WTC11 (cell line): ENCODE results near the gene GALNT7. TPM values are rescaled to one million over a fixed set of nuclear protein-coding genes. Genes with fewer than 3 reads are reported as not detected.

Experiments used
- ATAC-seq: fragments of 200-7000 bp; cut with Tn5 transposase; 2 replicates; pipeline ENCODE4 v1.10.0; 2021; ENCODE audit warnings: mild to moderate bottlenecking, moderate library complexity
- CTCF ChIA-PET: fragments of 300-600 bp; sonication (Branson Sonifier 250); formaldehyde crosslinking; loops from one replicate; lab custom pipeline; 2021; ENCODE audit warnings: antibody characterized with exemption; lab: Charles Lee
- POLR2A ChIA-PET: fragments of 350-600 bp; sonication (Branson Sonifier 250); formaldehyde crosslinking; loops from one replicate; lab custom pipeline; 2021; ENCODE audit warnings: antibody characterized with exemption; lab: Charles Lee
- DNase-seq: peaks from one replicate; pipeline ENCODE4 v3.0.0; 2021; ENCODE audit warnings: low spot score
- H3K27ac Mint-ChIP-seq: 2 replicates; pipeline ENCODE4 v1.8.0; 2021; ENCODE audit warnings: mixed read lengths
- H3K27me3 Mint-ChIP-seq: 2 replicates; pipeline ENCODE4 v1.8.0; 2021; ENCODE audit warnings: low read depth, mild to moderate bottlenecking, moderate library complexity, mixed read lengths
- H3K36me3 Mint-ChIP-seq: 2 replicates; pipeline ENCODE4 v1.8.0; 2021; ENCODE audit warnings: mixed read lengths
- H3K4me1 Mint-ChIP-seq: 2 replicates; pipeline ENCODE4 v1.8.0; 2022; ENCODE audit warnings: mixed read lengths
- H3K4me3 Mint-ChIP-seq: 2 replicates; pipeline ENCODE4 v1.8.0; 2021; ENCODE audit warnings: mild to moderate bottlenecking, moderate library complexity, mixed read lengths
- H3K9me3 Mint-ChIP-seq: 2 replicates; pipeline ENCODE4 v1.8.0; 2021; ENCODE audit warnings: mixed read lengths
- E2F4 ChIP-seq: sonication (generic); formaldehyde crosslinking; IDR thresholded peaks from 2 replicates; pipeline ENCODE4 v1.8.1; 2022; ENCODE audit warnings: low read depth, mild to moderate bottlenecking, moderate library complexity, missing genetic modification reagents, borderline replicate concordance
- FOXJ3 ChIP-seq: sonication (generic); formaldehyde crosslinking; IDR thresholded peaks from 2 replicates; pipeline ENCODE4 v1.9.0; 2021; ENCODE audit warnings: missing genetic modification reagents, mild to moderate bottlenecking, borderline replicate concordance
- GABPB1 ChIP-seq: sonication (generic); formaldehyde crosslinking; IDR thresholded peaks from 2 replicates; pipeline ENCODE4 v1.8.1; 2023; ENCODE audit warnings: mild to moderate bottlenecking, missing genetic modification reagents
- JUN ChIP-seq: sonication (generic); formaldehyde crosslinking; IDR thresholded peaks from 2 replicates; pipeline ENCODE4 v1.8.0; 2023; ENCODE audit warnings: mild to moderate bottlenecking, missing genetic modification reagents
- NFATC4 ChIP-seq: fragments of 250-450 bp; sonication (Bioruptor Pico); IDR thresholded peaks from 2 replicates; pipeline ENCODE4 v1.9.0; 2021; ENCODE audit warnings: mild to moderate bottlenecking
- PRDM15 ChIP-seq: sonication (generic); formaldehyde crosslinking; IDR thresholded peaks from 2 replicates; pipeline ENCODE4 v1.8.0; 2022; ENCODE audit warnings: missing genetic modification reagents
- PREB ChIP-seq: sonication (generic); formaldehyde crosslinking; IDR thresholded peaks from 2 replicates; pipeline ENCODE4 v1.8.1; 2022; ENCODE audit warnings: mild to moderate bottlenecking, missing genetic modification reagents, moderate library complexity, borderline replicate concordance
- SMAD4 ChIP-seq: sonication (generic); formaldehyde crosslinking; IDR thresholded peaks from 2 replicates; pipeline ENCODE4 v1.8.0; 2022; ENCODE audit warnings: mild to moderate bottlenecking, missing genetic modification reagents
- TCF7 ChIP-seq: sonication (generic); formaldehyde crosslinking; IDR thresholded peaks from 2 replicates; pipeline ENCODE4 v1.8.0; 2022; ENCODE audit warnings: mild to moderate bottlenecking, low read depth, missing genetic modification reagents, moderate library complexity
- USF2 ChIP-seq: sonication (generic); formaldehyde crosslinking; IDR thresholded peaks from 2 replicates; pipeline ENCODE4 v1.8.1; 2023; ENCODE audit warnings: mild to moderate bottlenecking, missing genetic modification reagents, moderate library complexity
- ZNF671 ChIP-seq: fragments of 250-450 bp; sonication (Bioruptor Pico); IDR thresholded peaks from 2 replicates; pipeline ENCODE4 v1.8.0; 2021; ENCODE audit warnings: mild to moderate bottlenecking
- ZSCAN18 ChIP-seq: fragments of 250-450 bp; sonication (Bioruptor Pico); IDR thresholded peaks from 2 replicates; pipeline ENCODE4 v2.1.2; 2022; ENCODE audit warnings: mild to moderate bottlenecking, moderate library complexity
- total RNA-seq: library from RNA; stranded (reverse); gene quantifications from 3 replicates; pipeline ENCODE4 v1.2.3, GENCODE V29; 2021
- TF ChIP-seq, protein P1 (sequence below): sonication (generic); formaldehyde crosslinking; IDR thresholded peaks from 2 replicates; pipeline ENCODE4 v1.8.0; 2022; ENCODE audit warnings: mild to moderate bottlenecking, missing genetic modification reagents
- TF ChIP-seq, protein P2 (sequence below): fragments of 250-450 bp; sonication (Bioruptor Pico); IDR thresholded peaks from 2 replicates; pipeline ENCODE4 v1.9.0; 2021; ENCODE audit warnings: mild to moderate bottlenecking, borderline replicate concordance
- TF ChIP-seq, protein P3 (sequence below): fragments of 250-450 bp; sonication (Bioruptor Pico); IDR thresholded peaks from 2 replicates; pipeline ENCODE4 v1.8.0; 2021; ENCODE audit warnings: mild to moderate bottlenecking

The GALNT7 gene
- total RNA-seq, 1 experiment from 2014 or later = 86.9 TPM

- ChIA-PET POLR2A (no interaction called here), CTCF (interaction anchor here (1.1 to 2.2 kb wide), 6 partner anchors 43 to 247 kb away, joined by 3 to 63 read pairs (median 18); partner anchors contain the start of gene GALNT7)
- TF ChIP-seq ZNF671 (CRISPR knock-in tag) = no peak
- TF ChIP-seq, protein P1, sequence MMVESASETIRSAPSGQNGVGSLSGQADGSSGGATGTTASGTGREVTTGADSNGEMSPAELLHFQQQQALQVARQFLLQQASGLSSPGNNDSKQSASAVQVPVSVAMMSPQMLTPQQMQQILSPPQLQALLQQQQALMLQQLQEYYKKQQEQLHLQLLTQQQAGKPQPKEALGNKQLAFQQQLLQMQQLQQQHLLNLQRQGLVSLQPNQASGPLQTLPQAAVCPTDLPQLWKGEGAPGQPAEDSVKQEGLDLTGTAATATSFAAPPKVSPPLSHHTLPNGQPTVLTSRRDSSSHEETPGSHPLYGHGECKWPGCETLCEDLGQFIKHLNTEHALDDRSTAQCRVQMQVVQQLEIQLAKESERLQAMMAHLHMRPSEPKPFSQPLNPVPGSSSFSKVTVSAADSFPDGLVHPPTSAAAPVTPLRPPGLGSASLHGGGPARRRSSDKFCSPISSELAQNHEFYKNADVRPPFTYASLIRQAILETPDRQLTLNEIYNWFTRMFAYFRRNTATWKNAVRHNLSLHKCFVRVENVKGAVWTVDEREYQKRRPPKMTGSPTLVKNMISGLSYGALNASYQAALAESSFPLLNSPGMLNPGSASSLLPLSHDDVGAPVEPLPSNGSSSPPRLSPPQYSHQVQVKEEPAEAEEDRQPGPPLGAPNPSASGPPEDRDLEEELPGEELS (CRISPR knock-in tag) = no peak
- DNase-seq (no peak), ATAC-seq (no peak)
- Mint-ChIP-seq H3K4me3 (no peak overlapping the region), H3K27ac (no peak overlapping the region), H3K36me3 (no peaks in the 10 kb centered on the region), H3K27me3 (no peaks in the 10 kb centered on the region), H3K9me3 (no peaks in the 10 kb centered on the region), H3K4me1 (peaks cover 41% of the 10 kb centered on the region)
Observed at GRCh38 chr4:173258866-173259265, 90.3 kb downstream of the GALNT7 start.

GRCh38 chr4:173259310-173259709 is 90.7 kb downstream of the GALNT7 start:
- Mint-ChIP-seq H3K27ac (no peak overlapping the region), H3K27me3 (no peaks in the 10 kb centered on the region), H3K4me3 (no peak overlapping the region), H3K4me1 (peaks cover 45% of the 10 kb centered on the region), H3K9me3 (no peaks in the 10 kb centered on the region), H3K36me3 (no peaks in the 10 kb centered on the region)
- POLR2A ChIA-PET = no interaction called here
- ATAC-seq (no peak), DNase-seq (no peak)
- CTCF ChIA-PET = interaction anchor here (1.5 to 1.7 kb wide), 2 partner anchors 42 to 234 kb away, joined by 4 to 5 read pairs; no protein-coding TSS in a partner anchor
- TF ChIP-seq USF2 (CRISPR knock-in tag) (no peak), PRDM15 (CRISPR knock-in tag) (no peak), NFATC4 (no peak), SMAD4 (CRISPR knock-in tag) (no peak), FOXJ3 (CRISPR knock-in tag) (no peak), GABPB1 (CRISPR knock-in tag) (no peak), JUN (CRISPR knock-in tag) (no peak), TCF7 (CRISPR knock-in tag) (no peak), ZSCAN18 (CRISPR knock-in tag) (no peak), PREB (no peak), E2F4 (CRISPR knock-in tag) (no peak)
- TF ChIP-seq, protein P2, sequence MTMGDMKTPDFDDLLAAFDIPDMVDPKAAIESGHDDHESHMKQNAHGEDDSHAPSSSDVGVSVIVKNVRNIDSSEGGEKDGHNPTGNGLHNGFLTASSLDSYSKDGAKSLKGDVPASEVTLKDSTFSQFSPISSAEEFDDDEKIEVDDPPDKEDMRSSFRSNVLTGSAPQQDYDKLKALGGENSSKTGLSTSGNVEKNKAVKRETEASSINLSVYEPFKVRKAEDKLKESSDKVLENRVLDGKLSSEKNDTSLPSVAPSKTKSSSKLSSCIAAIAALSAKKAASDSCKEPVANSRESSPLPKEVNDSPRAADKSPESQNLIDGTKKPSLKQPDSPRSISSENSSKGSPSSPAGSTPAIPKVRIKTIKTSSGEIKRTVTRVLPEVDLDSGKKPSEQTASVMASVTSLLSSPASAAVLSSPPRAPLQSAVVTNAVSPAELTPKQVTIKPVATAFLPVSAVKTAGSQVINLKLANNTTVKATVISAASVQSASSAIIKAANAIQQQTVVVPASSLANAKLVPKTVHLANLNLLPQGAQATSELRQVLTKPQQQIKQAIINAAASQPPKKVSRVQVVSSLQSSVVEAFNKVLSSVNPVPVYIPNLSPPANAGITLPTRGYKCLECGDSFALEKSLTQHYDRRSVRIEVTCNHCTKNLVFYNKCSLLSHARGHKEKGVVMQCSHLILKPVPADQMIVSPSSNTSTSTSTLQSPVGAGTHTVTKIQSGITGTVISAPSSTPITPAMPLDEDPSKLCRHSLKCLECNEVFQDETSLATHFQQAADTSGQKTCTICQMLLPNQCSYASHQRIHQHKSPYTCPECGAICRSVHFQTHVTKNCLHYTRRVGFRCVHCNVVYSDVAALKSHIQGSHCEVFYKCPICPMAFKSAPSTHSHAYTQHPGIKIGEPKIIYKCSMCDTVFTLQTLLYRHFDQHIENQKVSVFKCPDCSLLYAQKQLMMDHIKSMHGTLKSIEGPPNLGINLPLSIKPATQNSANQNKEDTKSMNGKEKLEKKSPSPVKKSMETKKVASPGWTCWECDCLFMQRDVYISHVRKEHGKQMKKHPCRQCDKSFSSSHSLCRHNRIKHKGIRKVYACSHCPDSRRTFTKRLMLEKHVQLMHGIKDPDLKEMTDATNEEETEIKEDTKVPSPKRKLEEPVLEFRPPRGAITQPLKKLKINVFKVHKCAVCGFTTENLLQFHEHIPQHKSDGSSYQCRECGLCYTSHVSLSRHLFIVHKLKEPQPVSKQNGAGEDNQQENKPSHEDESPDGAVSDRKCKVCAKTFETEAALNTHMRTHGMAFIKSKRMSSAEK = no peak
- TF ChIP-seq, protein P1 (CRISPR knock-in tag) = no peak
- TF ChIP-seq, protein P3, sequence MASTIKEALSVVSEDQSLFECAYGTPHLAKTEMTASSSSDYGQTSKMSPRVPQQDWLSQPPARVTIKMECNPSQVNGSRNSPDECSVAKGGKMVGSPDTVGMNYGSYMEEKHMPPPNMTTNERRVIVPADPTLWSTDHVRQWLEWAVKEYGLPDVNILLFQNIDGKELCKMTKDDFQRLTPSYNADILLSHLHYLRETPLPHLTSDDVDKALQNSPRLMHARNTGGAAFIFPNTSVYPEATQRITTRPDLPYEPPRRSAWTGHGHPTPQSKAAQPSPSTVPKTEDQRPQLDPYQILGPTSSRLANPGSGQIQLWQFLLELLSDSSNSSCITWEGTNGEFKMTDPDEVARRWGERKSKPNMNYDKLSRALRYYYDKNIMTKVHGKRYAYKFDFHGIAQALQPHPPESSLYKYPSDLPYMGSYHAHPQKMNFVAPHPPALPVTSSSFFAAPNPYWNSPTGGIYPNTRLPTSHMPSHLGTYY (CRISPR knock-in tag) = no peak
